ENCODE results near the gene PCNX2.

- no peak for TF ChIP-seq TAF1 (IDR thresholded peaks at IDR 0.05; ENCODE audit: borderline replicate concordance, insufficient read depth, low read length)
- no peak for TF ChIP-seq SIN3A (IDR thresholded peaks at IDR 0.05; ENCODE audit: borderline replicate concordance, insufficient read depth, low read length)
- no peak for TF ChIP-seq POLR2AphosphoS5 (IDR thresholded peaks at IDR 0.05; ENCODE audit: low read depth, low read length)
- TF ChIP-seq REST (IDR thresholded peaks at IDR 0.05; ENCODE audit: insufficient read depth in 1 of 2, low read depth in 2 of 2, low read length in 2 of 2): no peak
Measured at GRCh38 chr1:233269656-233270055, 25.9 kb downstream of the PCNX2 start.

Measured in PFSK-1 (cell line).